GM10847 (cell line): ENCODE measurements around the gene GPR137B.

Experiments
- POLR2A ChIP-seq: IDR thresholded peaks from 2 replicates; pipeline ENCODE4 v1.6.1; 2011; ENCODE audit not compliant: insufficient read length; ENCODE audit errors: extremely low read depth

Gene GPR137B

DNA sequence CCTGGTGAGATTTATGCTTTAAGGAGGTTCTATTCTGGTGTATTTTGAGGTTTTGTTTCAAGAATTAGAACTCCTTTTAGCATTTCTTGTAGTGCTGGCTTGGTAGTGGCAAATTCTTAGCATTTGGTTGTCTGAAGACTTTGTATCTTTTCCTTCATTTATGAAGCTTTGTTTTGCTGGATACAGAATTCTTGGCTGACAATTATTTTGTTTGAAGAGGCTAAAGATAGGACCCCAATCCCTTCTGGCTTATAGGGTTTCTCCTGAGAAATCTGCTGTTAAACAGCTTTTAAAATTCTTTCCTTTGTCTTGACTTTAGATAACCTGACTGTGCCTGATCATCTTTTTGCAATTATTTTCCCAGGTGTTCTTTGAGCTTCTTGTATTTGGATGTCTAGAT is 58.6 kb downstream of the GPR137B start:
- TF ChIP-seq POLR2A: no peak

DNA sequence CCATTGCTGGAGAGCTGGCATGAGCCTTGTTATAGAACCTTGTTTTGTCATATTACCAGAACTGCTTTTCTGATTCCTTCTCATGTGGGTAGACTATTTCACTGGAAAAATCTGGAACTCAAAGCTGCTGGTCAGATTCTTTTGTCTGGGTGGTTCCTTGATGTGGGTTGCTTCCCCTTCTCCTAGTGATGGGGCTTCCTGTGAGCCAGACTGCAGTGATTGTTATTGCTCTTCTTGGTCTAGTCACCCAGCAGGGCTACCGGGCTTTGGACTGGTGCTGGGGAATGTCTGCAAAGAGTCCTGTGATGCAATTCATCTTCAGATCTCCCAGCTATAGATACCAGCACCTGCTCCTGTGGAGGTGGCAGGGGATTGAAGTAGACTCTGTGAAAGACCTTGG is 59.4 kb downstream of the GPR137B start:
- no peak for TF ChIP-seq POLR2A

DNA sequence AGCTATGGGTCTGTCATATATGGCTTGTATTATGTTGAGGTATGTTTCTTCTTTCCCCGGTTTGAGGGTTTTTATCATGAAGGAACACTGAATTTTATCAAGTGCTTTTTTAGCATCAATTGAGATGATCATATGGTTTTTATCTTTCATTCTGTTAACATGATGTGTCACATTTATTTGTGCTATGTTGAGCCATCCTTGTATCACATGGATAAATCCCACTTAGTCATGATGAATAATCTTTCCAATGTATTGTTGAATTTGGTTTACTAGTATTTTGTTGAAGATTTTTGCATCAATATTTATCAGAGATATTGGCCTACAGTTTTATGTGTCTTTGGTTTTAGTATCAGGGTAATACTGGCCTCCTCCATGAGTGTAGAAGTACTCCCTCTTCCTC is 61.7 kb downstream of the GPR137B start:
- TF ChIP-seq POLR2A: no peak

DNA sequence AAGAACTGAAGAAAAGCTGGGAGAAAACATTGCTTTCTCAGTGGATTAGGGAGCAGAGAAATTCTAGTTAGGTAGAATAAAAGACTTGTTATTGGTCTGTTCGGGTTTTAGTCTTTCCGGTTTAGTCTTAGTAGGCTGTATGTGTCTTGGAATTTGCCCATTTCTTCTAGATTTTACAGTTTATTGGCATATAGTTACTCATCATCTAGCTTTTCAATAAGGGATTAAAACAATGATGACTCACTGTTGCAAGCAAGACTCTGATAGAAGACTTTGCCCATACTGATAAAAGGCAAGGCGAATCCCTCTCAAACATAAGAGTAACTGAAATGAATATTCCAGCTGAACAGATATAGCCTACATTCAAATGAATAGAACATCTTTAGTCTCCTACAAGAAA is 62.3 kb downstream of the GPR137B start:
- no peak for TF ChIP-seq POLR2A

DNA sequence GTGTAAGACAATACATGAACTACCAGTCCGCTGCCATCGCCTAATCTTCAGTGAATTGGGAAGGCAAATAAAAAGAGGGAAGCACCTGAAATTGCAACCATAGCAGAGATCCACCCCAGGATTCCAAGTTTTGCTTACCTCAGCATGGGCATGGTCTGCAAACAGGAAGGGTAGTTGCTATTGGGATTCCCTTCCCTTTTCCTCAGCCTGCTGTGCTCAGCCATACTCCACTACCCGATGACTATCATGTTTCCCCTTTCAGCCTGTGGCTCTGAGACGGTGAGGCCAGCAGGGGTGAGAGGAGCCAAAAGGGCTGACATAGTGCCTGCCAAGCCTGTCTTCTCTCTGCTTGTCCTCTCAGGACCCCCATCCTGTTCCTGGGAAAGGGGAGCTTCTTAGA is 64.2 kb downstream of the GPR137B start:
- TF ChIP-seq POLR2A: no peak

DNA sequence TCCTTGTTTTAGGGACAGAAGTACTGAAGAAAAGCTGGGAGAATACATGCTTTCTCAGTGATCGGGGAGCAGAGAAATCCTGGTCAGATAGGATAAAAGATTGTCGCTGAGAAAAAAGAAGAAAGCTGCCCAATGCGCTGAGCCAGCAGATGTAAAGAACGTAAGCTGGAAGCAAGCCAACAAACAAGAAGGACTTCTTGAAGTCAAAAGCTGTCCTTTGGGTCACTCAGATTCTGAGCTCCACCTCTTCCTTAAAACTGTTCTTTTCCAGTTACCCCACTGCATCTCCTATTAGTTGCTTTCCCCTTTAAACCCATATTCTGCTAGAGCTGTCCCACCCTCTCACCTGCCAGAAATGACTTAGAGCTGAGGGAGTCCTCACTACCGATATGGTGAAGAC is 64.8 kb downstream of the GPR137B start:
- TF ChIP-seq POLR2A: no peak

DNA sequence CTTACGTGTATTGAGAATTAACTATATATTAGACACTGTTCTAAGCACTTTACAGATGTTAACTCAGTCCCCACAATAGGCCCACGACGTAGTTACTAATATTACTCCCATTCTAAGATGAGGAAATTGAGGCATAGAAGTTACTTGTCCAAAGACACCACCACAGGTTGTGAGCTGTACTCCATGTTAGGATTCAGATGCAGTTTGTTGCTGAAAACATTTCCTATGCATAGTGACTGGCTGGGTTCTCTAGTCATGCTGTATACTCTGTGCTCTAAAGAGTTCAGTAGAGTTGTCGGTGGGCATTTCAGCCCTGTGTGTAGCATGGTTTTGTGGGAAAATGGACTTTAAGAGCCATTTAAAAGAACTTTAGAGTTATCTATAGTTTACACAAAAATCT is 65.2 kb downstream of the GPR137B start:
- TF ChIP-seq POLR2A: no peak

DNA sequence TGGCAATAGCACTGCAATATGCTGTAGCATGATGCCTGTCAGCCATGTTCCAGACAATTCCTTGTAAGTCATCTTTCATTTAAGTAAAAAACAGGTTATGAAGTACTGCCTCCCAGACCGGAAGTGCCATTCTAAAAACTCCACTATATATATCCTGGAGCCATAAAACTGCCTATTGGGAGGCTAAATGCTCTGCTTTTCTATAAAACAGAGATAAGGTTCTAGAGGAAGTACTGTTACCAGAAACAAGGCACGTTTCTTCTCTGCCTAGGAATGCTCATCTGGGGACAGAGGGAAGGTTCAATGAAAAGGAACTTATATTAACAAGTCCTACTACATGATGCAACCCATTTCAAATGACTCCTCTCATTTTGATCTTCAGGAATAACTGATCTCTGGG is 66.8 kb downstream of the GPR137B start:
- no peak for TF ChIP-seq POLR2A

DNA sequence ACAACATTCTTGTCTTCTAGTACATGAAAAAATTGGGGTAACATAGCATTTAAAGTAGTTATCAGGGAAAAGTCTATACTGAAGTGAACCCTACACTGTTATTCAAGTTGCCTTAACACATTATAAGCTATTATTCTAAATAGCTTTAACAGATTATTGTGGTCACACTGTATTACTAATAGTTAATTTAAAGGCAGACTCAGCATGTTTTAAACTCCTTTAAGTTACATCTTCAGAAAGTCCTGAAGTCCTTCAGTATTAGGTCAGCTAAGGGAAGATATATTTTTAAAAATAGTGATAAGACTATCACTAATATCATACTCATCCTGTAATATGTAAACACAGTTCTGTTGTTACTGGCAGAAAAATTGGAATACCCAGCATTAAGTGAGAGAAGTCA is 67.4 kb downstream of the GPR137B start:
- TF ChIP-seq POLR2A: no peak

DNA sequence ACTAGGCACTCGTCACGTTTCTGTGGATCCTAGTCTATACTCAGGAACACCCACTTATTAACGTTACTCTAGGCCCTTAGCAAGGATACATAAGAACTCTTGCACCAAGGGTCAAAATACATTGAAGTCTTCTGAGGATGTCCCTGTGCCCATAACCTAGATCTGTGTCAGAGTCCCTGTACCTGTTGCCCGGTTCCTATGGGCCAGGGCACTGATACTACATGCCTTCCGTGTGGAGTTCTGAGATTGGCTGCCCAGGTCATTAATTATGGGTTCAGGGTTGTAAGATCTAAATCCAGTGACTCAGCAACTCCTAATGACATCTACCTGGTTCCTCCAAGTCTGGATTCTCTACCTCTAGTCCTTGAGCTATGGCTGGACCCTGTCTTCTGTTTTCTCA is 69.5 kb downstream of the GPR137B start:
- TF ChIP-seq POLR2A: no peak

DNA sequence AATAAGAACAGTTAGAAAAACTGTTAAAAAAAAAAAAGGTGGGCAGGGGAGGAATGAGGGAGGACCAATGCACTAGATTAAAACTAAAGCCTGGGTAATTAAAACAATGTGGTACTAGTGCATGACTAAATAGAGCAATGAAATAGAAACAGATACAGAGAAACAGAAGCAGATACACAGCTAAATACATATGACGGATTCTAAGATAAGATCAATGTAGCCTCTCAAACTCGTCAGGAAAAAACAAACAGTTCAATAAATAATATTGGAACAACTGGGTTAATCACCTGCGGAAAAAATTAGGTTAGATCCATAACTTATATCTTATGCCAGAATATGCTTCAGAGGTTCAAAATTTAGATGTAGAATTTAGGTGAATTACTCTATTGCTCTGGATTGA is 71.2 kb downstream of the GPR137B start:
- TF ChIP-seq POLR2A: no peak

DNA sequence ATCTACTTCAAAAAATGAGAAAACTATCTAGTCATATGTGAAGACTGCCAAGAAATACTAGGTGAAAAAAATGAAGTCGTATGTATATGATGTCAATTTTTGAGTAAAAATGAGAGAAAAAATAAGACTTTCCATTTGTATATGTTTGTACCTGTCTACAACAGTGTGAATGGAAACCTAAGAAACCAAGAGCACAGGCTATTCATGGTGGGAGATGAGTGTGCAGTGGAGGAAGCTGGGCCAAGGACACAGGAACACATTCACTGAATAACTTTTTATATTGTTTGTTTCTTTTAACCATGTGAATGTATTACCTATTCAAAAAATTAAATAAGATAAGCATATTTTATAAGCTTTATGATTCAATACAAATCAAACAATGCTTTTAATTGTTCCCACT is 72.4 kb downstream of the GPR137B start:
- TF ChIP-seq POLR2A: no peak

DNA sequence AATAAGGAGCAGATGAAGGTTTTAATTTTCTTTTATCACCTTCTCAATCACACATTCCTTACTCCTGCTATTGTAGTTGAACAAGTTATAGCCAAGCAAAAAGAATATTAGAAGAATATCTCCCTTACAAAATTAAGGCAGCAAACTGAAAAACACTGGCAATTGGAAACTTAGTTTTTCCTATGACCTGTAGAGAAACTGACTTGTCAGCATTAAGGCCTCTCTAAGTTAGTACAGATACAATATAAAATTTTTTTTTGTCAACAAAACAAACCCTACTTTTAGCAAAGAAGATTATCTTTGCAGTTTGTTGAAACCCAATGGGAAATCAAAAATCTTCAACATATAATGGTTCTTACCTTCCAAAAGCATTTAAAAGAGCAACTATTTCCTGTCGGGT is 78.1 kb downstream of the GPR137B start:
- TF ChIP-seq POLR2A: no peak

DNA sequence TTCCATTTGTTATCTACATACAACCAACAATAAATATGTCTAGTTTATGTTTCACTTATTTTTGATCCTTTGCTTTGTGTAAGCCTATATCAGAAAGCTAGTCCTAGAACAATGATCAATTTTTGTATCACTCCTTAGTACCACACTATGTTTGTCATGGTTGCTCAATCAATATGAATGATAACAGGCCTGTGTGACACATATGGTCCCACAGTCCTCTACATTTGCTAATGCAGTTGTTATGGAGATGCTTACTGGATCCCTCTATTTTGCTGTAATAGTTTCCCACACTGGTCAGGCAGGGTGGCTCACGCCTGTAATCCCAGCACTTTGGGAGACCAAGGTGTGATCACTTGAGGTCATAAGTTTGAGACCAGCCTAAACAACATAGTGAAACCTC is 80.3 kb downstream of the GPR137B start:
- TF ChIP-seq POLR2A: no peak

DNA sequence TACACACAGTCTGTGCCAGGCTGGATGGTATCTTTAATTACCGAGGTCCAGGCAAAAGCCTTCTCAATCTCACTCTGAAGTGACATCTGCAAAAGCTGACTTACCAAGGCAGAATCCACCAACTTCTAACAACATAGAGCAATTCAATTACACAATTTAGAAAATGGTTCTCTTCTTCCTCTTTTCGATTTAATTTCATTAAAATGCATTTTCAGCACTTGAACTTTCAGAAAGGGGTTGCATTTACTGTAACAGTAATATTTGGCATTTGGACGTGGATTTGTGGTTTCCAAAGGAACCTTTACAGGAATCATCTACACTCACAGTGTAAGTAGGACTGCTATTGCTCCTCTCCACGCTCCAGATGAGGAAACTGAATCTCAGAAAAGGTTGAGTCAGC is 86.1 kb downstream of the GPR137B start:
- TF ChIP-seq POLR2A: no peak

DNA sequence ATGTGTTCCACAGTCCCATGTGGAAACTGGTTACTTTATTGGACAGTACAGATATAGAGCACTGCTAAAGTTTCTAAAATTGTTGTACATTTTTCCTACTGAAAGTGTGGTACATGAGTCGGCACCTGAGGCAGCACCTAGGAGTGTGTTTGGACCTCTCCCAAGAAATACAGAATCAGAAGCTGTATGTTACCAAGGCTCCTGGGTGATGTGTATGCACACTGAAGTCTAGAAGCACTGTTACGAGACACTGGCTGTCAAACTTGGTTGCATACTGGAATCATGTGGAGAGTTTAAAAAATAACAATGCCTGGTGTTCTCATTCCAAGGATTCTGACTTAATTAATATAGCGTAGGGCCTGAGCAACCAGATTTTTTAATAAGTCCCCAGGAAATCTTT is 92.8 kb downstream of the GPR137B start:
- TF ChIP-seq POLR2A: no peak

DNA sequence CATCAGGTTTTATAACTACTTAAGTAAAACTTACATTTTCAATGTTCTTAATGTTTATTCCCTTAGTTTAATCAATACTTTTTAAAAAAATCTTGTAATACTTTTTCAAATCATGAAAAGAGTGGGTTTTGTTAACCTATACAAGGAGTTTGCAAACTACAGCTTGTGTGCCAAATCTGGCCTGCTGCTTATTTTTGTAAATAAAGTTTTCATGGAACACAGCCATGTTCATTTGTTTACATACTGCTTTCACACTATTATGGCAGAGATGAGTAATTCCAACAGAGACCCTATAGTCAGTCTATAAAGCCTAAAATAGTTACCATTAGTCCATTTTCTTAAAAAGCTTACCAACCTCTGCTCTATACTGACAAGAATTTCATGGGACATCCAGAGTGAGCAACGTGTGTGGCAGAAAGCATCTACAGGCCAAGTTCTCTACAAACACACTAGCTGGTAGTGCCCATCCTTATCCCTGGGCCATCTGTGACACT is 96.8 kb downstream of the GPR137B start:
- TF ChIP-seq POLR2A: no peak

DNA sequence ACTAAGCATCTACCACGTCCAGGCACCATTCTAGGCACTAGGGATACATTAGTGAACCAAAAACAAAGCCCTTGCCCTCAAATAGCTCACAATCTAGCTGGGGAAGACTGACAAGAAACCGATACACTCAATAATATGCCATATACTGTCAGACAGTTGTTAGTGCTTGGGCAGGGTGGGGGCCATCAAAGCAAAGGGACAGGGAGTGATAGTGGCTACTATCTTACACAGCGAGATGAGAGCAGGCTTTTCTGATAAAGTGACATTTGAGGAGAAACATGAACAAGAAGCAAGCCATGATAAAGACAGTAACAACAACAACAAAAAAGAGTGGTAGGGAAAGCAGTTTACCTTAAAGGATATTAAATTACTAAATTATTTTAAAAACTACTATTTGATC is 98.3 kb downstream of the GPR137B start:
- TF ChIP-seq POLR2A: no peak
